GM12801 (cell line): ENCODE measurements around the gene PSMB1.

Experiments
- CTCF ChIP-seq: IDR thresholded peaks from one replicate; pipeline ENCODE4 v1.5.1; 2011; ENCODE audit warnings: control low read depth; ENCODE audit not compliant: insufficient read length; ENCODE audit errors: extremely low read depth

The PSMB1 gene

GRCh38 chr6:170552765-170553533, at the start of gene PSMB1:
Gene PSMB1, minus strand, starts transcription at chr6:170553307. Its CDS starts 65 bp downstream, at chr6:170553242.
- no peak for TF ChIP-seq CTCF

DNA sequence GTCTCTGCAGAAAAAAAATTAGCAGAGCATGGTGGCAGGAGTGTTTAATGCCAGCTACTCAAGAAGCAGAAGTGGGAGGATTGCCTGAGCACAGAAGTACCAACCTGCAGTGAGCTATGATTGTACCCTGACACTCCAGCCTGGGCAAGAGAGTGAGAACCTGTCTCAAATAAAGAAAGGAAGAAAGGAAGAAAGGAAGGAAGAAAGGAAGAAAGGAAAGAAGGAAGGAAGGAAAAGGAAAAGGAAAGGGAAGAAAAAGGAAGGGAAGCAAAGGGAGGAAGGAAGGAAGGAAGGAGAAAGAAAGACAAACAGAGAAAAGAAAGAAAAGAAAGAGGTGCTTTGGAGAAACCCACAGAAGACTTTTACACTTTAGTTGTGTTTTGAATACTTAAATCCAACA, 44.2 kb upstream of the PSMB1 start:
- TF ChIP-seq CTCF = no peak

GRCh38 chr6:170596426-170596825, 43.3 kb upstream of the PSMB1 start:
- TF ChIP-seq CTCF = no peak

- no peak for TF ChIP-seq CTCF
These were observed 37.6 kb upstream of the PSMB1 start for GRCh38 chr6:170590725-170591124.

DNA sequence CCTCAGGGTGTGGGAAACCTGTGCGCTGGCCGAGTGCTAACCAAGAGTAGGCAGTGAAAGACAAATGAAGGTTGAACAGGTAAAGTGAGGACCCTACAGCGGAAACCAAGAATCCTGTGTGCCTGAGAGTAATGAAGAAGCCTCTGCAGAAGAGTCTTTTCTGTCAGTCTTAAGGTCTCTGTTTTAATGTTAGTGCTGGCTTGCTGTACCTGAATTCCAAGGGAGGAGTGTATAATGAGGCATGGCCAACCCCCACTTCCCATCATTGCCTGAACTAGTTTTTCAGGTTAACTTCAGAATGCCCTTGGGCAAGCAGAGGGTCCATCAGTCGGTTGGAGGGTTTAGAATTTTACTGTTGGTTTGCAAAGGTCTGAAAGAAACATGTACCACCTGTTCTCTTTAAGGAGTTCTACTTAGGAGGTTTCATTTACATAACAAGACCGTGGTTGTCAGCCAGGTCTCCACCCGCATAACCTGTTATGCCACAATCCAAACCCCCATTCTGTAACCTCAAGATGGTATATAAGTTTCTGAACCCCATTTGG, 31.9 kb upstream of the PSMB1 start:
- no peak for TF ChIP-seq CTCF

DNA sequence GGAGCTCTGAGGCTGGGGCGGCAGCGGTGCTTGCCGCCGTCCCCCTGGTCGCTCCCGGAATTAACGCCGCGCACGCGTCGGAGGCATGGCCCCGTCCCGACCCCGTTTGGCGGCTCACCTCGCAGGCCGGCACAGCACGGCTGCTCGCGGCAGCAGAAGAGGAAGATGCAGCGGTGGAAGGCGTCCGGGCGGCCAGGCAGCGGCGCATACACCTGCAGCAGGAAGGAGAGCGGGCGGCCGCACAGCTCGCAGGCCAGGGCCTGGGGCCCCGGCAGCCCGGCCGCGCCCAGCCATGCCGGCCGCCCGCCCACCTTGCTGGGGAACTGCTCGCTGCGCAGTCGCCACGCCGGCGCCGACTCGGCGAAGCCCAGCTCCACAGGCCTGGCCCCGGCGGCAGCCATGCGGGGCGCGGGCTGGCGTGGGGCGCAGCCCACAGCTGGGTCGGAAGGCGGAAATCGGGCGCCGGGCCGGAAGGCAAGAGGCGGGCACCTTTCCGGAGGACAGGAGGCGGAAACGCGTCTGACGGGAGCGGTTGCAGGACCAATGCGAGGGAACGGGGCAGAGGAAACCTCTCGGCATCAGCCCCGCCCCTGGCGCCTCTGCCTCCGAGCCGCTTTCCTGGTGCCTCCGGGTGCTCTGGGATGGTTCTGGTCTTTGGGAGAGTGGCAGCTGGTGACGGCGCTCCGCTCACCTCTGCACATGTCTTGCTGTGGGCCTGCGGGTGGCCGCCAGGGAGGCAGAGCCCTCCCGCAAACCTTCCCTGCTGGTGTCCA, 31.3 kb upstream of the PSMB1 start, which contains the start of gene PDCD2:
Gene PDCD2 (minus strand): TSS at position 457 of the 773 bp plus-strand sequence. CDS start 56 bp downstream, at position 401.
- no peak for TF ChIP-seq CTCF

GRCh38 chr6:170583756-170584180, 30.7 kb upstream of the PSMB1 start:
- no peak for TF ChIP-seq CTCF
